Measurements from ENCODE around the gene PPP1R1C.

Gene PPP1R1C

GRCh38 chr2:182058056-182058455 is 72.4 kb downstream of the PPP1R1C start:
- DNase-seq, result no peak

DNA sequence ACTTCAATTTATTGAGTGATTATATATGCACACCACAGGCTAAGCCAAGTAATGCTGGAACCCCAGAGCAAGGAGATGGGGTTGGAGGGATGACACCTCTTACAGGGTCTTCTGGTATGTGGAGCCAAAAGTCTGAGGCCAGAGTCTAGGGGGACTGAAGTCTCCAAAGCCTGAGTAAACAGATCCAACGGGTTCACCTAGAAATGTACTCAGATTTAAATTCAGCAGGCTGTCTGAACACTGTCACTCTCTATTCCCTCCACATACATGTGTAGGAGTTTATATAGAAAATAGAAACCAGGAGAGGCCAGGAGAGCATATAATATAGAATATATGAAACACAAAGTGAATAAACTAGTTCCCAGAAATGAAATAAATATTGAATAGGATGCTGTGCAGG is 76.1 kb downstream of the PPP1R1C start:
- DNase-seq, result no peak

GRCh38 chr2:182062329-182062972 is 76.8 kb downstream of the PPP1R1C start:
- no peak for DNase-seq

- peak in 1 of 56 donors; percentile 1 for DNase-seq
These were observed 78.5 kb downstream of the PPP1R1C start for GRCh38 chr2:182064019-182064778.

GRCh38 chr2:182066400-182067087 is 80.9 kb downstream of the PPP1R1C start:
- no peak for DNase-seq

- no peak for DNase-seq
These were observed 81.7 kb downstream of the PPP1R1C start for GRCh38 chr2:182067393-182067792.

DNA sequence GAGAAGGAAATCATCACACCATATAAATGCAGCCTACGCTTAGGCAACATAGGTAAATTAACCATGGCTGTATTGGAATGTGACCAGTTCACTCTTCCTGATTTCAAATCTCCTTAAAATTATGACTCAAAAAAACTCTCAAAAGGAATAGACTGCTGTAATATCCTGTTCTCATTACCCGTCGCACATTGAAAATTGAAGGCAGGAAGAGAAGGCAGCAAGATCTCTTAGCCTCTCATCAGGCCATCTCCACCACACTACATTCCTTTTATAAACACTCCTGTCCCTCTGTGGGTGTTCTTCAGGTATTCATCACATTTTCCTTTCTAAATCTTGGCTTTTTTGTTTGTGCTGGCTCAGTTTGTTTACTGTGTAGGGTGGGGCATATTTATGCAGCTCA is 83.2 kb downstream of the PPP1R1C start:
- no peak for DNase-seq

DNA sequence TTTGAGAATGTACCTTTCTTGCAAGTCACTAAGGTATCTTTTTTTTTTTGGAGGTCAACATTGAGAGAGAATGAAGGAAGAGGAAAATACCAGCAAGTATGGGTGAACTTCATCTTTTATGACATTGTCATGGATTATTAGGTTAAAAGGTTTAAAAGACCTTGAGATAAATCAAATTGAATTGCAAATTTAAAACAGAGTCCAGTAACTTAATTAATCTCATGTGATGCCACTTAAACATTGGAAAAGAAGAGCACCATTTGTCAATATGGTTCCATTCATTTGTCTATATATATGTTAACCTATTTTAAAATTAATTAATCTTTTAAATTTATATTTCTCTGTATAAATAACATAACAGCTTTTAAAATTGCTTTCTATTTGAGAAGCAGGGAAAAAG is 83.8 kb downstream of the PPP1R1C start:
- DNase-seq, result no peak

GRCh38 chr2:182069908-182070307 is 84.3 kb downstream of the PPP1R1C start:
- no peak for DNase-seq

DNA sequence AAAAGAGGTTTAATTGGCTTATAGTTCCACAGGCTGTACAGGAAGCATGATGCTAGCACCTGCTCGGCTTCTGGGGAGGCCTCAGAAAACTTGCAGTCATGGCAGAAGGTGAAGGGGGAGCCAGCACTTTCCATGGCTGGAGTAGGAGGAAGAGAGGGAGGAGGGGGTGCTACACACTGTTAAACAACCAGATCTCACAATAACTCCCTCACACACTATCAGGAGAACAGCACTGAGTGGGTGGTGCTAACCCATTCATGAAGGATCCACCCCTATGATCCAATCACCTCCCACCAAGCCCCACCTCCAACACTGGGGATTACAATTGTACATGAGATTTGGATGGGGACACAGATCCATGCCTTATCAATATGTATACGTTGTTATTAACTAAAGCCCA is 85.1 kb downstream of the PPP1R1C start:
- DNase-seq, result no peak

DNA sequence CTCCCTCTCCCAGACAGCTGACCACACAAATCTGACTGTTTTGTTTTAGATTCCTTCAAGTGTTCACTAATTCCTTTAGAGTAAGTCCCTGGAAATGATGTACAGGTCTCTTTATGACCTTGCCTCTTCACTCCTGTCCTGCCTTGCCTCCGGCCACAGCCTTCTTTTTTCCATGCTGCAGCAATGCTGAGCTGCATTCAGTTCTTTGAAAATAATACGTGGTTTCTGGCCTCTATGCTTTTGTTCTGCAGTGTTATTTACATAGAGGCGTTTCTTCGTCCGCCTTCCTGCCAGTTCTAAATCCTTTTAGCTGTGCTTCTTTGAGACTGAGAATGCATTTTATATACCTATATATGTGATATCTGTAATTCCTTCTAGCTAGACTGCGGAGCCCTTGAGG is 87.2 kb downstream of the PPP1R1C start:
- DNase-seq, result no peak

DNA sequence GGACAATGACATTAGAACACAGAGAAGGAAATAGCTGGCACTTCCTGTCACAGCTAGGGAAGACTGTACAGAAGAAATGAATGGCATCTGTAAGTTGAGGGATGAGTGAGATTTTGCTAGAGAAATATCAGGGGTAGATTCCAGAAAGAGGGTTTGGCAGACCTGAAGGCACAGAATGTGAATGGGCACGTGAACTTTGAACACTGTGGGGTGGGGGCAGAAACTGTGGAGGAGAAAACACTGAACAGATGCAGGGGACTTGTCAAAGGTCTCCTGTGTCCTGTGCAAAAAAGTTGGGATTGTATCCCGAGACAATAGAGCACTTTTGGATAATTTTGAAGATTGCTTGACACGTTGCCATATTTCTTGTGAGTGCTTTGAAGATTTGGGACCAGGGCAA is 88.0 kb downstream of the PPP1R1C start:
- DNase-seq, result no peak

GRCh38 chr2:182077023-182077422 is 91.4 kb downstream of the PPP1R1C start:
- DNase-seq, result no peak

- DNase-seq, result peak in 11 of 56 donors; percentile 1 to 57 (median 5)
These were observed 91.9 kb downstream of the PPP1R1C start for GRCh38 chr2:182077448-182078142.

DNA sequence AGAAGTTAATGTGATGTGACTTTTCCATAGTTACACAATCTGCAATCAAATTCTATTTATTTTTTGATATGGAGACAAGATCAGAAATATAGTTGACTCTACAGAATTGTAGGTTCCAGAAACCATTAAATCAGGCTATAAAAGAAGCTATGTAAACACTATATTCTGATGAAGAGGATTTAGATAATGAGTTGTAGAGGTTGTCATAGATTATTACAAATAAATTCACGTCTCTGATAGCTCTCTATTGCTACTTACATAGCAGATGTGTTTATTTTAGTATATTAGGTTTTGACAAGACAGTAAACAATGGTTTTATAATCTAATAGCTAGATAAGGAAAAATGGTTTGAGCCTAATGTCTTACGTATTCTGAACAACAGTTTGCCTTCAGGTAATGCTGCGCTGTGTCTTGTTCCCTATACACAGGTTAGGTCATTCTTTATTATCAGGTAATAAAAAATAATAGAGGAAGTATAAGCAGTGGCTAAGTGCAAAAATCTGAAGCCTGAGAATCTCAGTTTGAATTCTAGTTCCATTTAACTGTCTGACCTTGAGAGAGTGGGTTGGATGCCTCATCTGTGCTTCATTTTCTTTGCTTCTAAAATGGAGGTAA is 93.4 kb downstream of the PPP1R1C start:
- DNase-seq, result no peak

DNA sequence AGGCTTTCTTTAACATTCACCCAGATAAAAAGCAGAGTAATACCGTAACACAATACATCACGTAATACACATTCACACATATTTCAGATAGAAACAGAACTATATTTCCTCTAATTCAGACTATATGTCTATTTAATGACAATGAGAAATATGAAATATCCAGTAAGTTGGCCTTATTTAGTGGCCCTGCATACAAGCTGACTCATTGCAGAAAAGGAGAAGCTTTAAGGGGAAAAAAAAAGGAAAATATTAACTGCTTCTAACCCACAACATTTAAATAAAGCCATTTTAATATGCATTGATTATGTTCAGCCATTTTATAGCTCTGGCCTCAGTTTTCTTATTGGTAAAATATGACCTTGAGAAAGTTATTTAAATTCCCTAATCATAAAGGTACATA is 94.8 kb downstream of the PPP1R1C start:
- DNase-seq, result no peak

GRCh38 chr2:182081602-182082260 is 96.1 kb downstream of the PPP1R1C start:
- no peak for DNase-seq

DNA sequence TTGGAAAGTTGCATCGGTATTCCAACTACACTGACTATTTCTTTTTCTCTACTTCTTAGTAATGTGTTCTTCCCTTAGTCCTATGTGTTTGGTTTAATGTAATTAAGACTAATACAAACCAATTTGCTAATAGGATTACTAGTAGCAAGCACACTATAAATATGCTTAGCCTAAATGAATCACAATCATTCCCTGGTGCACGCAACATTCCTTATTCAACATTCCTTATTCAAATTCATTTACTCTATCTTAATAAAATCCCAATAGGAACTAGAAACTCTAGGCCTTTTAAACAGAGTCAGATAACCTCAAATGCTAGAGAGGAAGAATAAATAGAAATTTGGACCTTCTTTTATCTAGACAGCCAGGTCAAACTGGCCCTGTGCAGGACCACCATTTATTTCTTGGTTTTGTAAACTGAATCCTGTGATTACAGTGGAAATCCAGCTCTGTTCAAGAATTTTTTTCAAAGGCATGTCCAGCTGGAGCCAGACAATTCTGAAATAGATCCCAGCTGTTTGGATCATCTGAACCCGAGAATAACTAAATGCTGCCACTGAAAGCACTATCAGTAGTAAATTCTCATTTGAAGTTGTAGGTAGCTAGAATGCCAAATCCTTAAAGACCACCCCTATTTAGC is 103.1 kb downstream of the PPP1R1C start:
- DNase-seq, result no peak

DNA sequence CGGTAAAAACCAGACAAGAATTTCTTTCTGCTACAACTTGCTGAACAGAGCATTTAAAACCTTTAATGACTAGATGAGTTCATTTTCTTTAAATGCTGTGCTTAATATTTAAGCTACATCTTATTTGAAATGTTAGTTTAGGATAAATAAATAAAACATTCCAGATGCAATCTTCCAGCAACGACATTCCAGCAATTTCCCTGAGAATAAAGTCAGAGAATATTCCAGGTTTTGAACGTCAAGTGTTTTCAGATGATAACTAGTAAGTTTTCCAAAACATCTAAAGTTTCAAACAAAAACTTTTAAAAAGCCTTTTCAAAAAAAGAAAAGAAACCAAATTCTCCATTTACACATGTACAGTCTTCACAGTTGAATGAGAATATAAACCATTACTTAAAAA is 104.8 kb downstream of the PPP1R1C start:
- no peak for DNase-seq

GRCh38 chr2:182097571-182098164 is 112.0 kb downstream of the PPP1R1C start:
- no peak for DNase-seq
